Activated B cell treated with CpG ODN at 0.5 μM for 24 hours (primary cell): ENCODE results near the gene HCN4. TPM values are rescaled to one million over a fixed set of nuclear protein-coding genes. Genes with fewer than 3 reads are reported as not detected.

Experiments
- ATAC-seq: fragments of 200-7000 bp; cut with Tn5 transposase; one replicate; pipeline ENCODE4 v1.10.0; 2021; ENCODE audit warnings: low read depth, mild to moderate bottlenecking, moderate library complexity
- CTCF ChIA-PET: fragments of 350-600 bp; sonication (Branson Sonifier 250); formaldehyde crosslinking; loops from one replicate; lab custom pipeline; 2021; ENCODE audit warnings: antibody characterized with exemption; lab: Charles Lee
- POLR2A ChIA-PET: fragments of 350-600 bp; sonication (Branson Sonifier 250); formaldehyde crosslinking; loops from one replicate; lab custom pipeline; 2021; ENCODE audit warnings: antibody characterized with exemption; lab: Charles Lee
- DNase-seq: peaks from one replicate; pipeline ENCODE4 v3.0.0; 2022
- H3K27ac Mint-ChIP-seq: one replicate; pipeline ENCODE4 v1.8.0; 2020; ENCODE audit warnings: mixed read lengths
- H3K27me3 Mint-ChIP-seq: one replicate; pipeline ENCODE4 v1.8.0; 2021; ENCODE audit warnings: mixed read lengths
- H3K36me3 Mint-ChIP-seq: one replicate; pipeline ENCODE4 v1.8.0; 2021; ENCODE audit warnings: low read depth, mixed read lengths
- H3K4me1 Mint-ChIP-seq: one replicate; pipeline ENCODE4 v1.8.0; 2021; ENCODE audit warnings: mixed read lengths
- H3K4me3 Mint-ChIP-seq: one replicate; pipeline ENCODE4 v1.8.0; 2020; ENCODE audit warnings: mild to moderate bottlenecking, mixed read lengths
- H3K9me3 Mint-ChIP-seq: one replicate; pipeline ENCODE4 v1.8.0; 2020; ENCODE audit warnings: mixed read lengths
- CTCF ChIP-seq: fragments of 200-600 bp; IDR thresholded peaks from one replicate; pipeline ENCODE4 v1.8.0; 2022; ENCODE audit warnings: antibody characterized with exemption, mild to moderate bottlenecking
- intact Hi-C: fragments of 100-400 bp; cut with micrococcal nuclease; formaldehyde crosslinking; loops from one replicate; pipeline ENCODE4 v1.15.1; 2024
- total RNA-seq: library from RNA; stranded (reverse); gene quantifications from 2 replicates; pipeline ENCODE4 v1.2.3, GENCODE V29; 2022

HCN4 gene
- total RNA-seq, 1 donor from 2014 or later, result not detected

GRCh38 chr15:73336756-73337155, 32.0 kb downstream of the HCN4 start:
- Mint-ChIP-seq H3K36me3 (no peaks in the 10 kb centered on the region), H3K4me1 (no peaks in the 10 kb centered on the region), H3K4me3 (no peak overlapping the region), H3K27ac (no peak overlapping the region), H3K9me3 (no peaks in the 10 kb centered on the region), H3K27me3 (no peaks in the 10 kb centered on the region)
- POLR2A ChIA-PET, result no interaction called here
- ATAC-seq (no peak), DNase-seq (no peak)
- intact Hi-C loops, result no loop called here
- TF ChIP-seq CTCF, result no peak
- CTCF ChIA-PET, result no interaction called here

- TF ChIP-seq CTCF, result no peak
- H3K4me1 Mint-ChIP-seq, result no peaks in the 10 kb centered on the region
- no peak overlapping the region for H3K4me3 Mint-ChIP-seq
- H3K36me3 Mint-ChIP-seq, result no peaks in the 10 kb centered on the region
- ChIA-PET CTCF (no interaction called here), POLR2A (no interaction called here)
- DNase-seq (no peak), ATAC-seq (no peak)
- H3K27ac Mint-ChIP-seq, result no peak overlapping the region
- intact Hi-C loops, result no loop called here
- no peaks in the 10 kb centered on the region for H3K27me3 Mint-ChIP-seq
- no peaks in the 10 kb centered on the region for H3K9me3 Mint-ChIP-seq
Observed at GRCh38 chr15:73335471-73335870, 33.3 kb downstream of the HCN4 start.

DNA sequence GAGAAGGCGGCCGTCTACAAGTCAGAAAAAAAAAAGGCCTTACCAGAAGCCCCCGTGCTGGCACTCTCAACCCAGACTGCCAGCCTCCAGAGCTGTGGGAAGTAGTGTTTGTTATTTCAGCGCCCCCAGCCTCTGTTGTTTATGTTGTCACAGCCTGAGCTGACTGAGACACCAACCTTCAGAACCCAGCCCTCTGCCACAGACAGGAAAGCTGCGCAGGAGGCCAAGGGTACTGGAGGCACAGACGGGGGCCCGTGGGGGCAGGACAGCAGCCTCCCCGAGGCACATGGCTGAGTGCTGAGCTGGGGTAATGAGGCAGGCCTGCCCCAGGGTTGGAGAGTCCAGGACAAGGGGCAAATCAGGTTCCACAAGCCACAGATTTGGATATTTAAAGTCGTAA, 33.7 kb downstream of the HCN4 start:
- H3K4me1 Mint-ChIP-seq, result no peaks in the 10 kb centered on the region
- no peak for ATAC-seq
- no peaks in the 10 kb centered on the region for H3K9me3 Mint-ChIP-seq
- H3K27ac Mint-ChIP-seq, result no peak overlapping the region
- CTCF ChIA-PET, result no interaction called here
- intact Hi-C loops, result no loop called here
- POLR2A ChIA-PET, result no interaction called here
- TF ChIP-seq CTCF, result no peak
- H3K4me3 Mint-ChIP-seq, result no peak overlapping the region
- DNase-seq, result no peak
- no peaks in the 10 kb centered on the region for H3K36me3 Mint-ChIP-seq
- H3K27me3 Mint-ChIP-seq, result no peaks in the 10 kb centered on the region

- no peak for TF ChIP-seq CTCF
- no peaks in the 10 kb centered on the region for H3K27me3 Mint-ChIP-seq
- H3K4me1 Mint-ChIP-seq, result no peaks in the 10 kb centered on the region
- H3K9me3 Mint-ChIP-seq, result no peaks in the 10 kb centered on the region
- CTCF ChIA-PET, result no interaction called here
- POLR2A ChIA-PET, result no interaction called here
- intact Hi-C loops, result no loop called here
- DNase-seq (peak; percentile 4), ATAC-seq (no peak)
- no peak overlapping the region for H3K4me3 Mint-ChIP-seq
- H3K36me3 Mint-ChIP-seq, result no peaks in the 10 kb centered on the region
- H3K27ac Mint-ChIP-seq, result no peak overlapping the region
Observed at GRCh38 chr15:73334086-73334485, 34.7 kb downstream of the HCN4 start.

DNA sequence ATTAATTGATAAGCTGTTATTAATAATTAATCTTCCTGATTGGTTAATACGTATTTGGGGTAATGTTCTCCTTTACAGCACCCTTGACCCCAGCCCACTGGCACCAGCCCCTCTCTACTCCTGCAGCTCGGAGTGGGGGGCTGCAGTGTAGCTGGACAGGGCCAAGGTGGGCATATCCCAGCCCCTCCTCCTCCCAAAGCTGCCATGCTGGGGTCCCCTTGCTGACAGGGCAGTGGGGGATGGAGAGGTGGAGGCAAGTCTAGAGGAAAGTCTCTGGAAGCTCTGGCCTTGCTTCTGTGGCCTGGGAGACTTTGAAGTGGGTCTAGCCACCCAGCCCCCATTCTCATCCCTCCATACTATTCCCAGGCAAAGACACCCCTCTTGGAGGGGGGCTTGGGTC, 35.8 kb downstream of the HCN4 start:
- no peaks in the 10 kb centered on the region for H3K4me1 Mint-ChIP-seq
- intact Hi-C loops, result no loop called here
- POLR2A ChIA-PET, result no interaction called here
- TF ChIP-seq CTCF, result no peak
- no peaks in the 10 kb centered on the region for H3K9me3 Mint-ChIP-seq
- no peak overlapping the region for H3K27ac Mint-ChIP-seq
- H3K4me3 Mint-ChIP-seq, result no peak overlapping the region
- no peaks in the 10 kb centered on the region for H3K36me3 Mint-ChIP-seq
- ATAC-seq (no peak), DNase-seq (no peak)
- CTCF ChIA-PET, result no interaction called here
- H3K27me3 Mint-ChIP-seq, result no peaks in the 10 kb centered on the region
